Right atrium auricular region (tissue), 2 donors: Measurements from ENCODE around the gene ZNF189. TPM values are rescaled to one million over a fixed set of nuclear protein-coding genes. Genes with fewer than 3 reads are reported as not detected.
A peak's percentile ranks its signal among the peaks of the same experiment; 100 is the strongest.

ENCODE experiments used
- DNase-seq: peaks from one replicate; pipeline ENCODE4 v3.0.0-alpha.2; 2019; ENCODE audit warnings: low spot score
- H3K27ac ChIP-seq, 2 donors: fragments of 200-600 bp; sonication (generic); 1 replicate in 1 of 2; 2 replicates in 1 of 2; pipeline ENCODE4 v1.5.1; 2016 to 2019
- H3K27me3 ChIP-seq, 2 donors: fragments of 200-600 bp; sonication (generic); one replicate each; pipeline versions ENCODE4 v1.5.1 to v1.6.0; 2017 to 2019
- H3K36me3 ChIP-seq: fragments of 200-600 bp; sonication (generic); one replicate; pipeline ENCODE4 v1.5.1; 2016
- H3K4me1 ChIP-seq, 2 donors: fragments of 200-600 bp; sonication (generic); one replicate each; pipeline versions ENCODE4 v1.5.1 to v1.6.0; 2017 to 2019
- H3K4me3 ChIP-seq, 2 donors: fragments of 200-600 bp; sonication (generic); 1 replicate in 1 of 2; 2 replicates in 1 of 2; pipeline ENCODE4 v1.5.1; 2017 to 2019; ENCODE audit warnings: mild to moderate bottlenecking in 1 of 2, moderate library complexity in 1 of 2
- H3K9me3 ChIP-seq, 2 donors: fragments of 200-600 bp; sonication (generic); one replicate each; pipeline ENCODE4 v1.5.1; 2019
- total RNA-seq, 2 donors: library from RNA; depleted of rRNA; stranded (reverse); fragments of >200 nt; gene quantifications; one replicate each; pipeline ENCODE4 v1.1.0, GENCODE V29; 2016
- TF ChIP-seq, protein P1 (sequence below), 2 donors: fragments of 200-600 bp; sonication (generic); IDR thresholded peaks; one replicate each; pipeline ENCODE4 v1.5.1; 2019; ENCODE audit warnings: antibody characterized with exemption in 2 of 2

ZNF189 gene
- total RNA-seq, 2 donors from 2014 or later: 20.2 to 22.1 TPM

DNA sequence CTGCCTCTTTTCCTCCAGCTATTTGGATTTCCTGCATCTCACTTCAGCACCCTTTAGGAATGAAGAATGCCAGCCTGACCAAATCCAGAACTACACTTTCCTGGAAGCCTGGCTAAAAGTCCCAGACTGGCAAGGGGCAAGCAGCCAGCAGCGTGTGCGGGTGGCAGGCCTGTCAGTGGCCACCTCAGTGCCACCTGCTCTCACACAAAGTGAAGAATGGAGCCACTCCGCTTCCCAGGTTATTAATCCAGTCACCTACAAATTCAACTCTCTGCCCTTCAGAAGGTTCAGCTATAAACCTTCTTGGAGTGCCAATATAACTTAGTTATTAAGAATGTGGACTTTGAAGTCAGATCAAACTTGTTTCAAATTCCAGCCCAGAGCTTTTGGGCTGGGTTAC, 43.7 kb downstream of the ZNF189 start:
- no peak for DNase-seq
- no peak overlapping the region for H3K4me3 ChIP-seq
- H3K27ac ChIP-seq: peak overlapping the region; percentile 72 to 78
- H3K9me3 ChIP-seq: no peaks in the 10 kb centered on the region
- peaks cover 0 to 8% of the 10 kb centered on the region in 2 donors for H3K4me1 ChIP-seq
- H3K27me3 ChIP-seq: no peaks in the 10 kb centered on the region
- TF ChIP-seq, protein P1, sequence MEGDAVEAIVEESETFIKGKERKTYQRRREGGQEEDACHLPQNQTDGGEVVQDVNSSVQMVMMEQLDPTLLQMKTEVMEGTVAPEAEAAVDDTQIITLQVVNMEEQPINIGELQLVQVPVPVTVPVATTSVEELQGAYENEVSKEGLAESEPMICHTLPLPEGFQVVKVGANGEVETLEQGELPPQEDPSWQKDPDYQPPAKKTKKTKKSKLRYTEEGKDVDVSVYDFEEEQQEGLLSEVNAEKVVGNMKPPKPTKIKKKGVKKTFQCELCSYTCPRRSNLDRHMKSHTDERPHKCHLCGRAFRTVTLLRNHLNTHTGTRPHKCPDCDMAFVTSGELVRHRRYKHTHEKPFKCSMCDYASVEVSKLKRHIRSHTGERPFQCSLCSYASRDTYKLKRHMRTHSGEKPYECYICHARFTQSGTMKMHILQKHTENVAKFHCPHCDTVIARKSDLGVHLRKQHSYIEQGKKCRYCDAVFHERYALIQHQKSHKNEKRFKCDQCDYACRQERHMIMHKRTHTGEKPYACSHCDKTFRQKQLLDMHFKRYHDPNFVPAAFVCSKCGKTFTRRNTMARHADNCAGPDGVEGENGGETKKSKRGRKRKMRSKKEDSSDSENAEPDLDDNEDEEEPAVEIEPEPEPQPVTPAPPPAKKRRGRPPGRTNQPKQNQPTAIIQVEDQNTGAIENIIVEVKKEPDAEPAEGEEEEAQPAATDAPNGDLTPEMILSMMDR (IDR thresholded peaks at IDR 0.05): no peak
- no peaks in the 10 kb centered on the region for H3K36me3 ChIP-seq

- TF ChIP-seq, protein P1 (IDR thresholded peaks at IDR 0.05): no peak
- H3K27me3 ChIP-seq: no peaks in the 10 kb centered on the region
- H3K4me1 ChIP-seq: peaks cover 0 to 8% of the 10 kb centered on the region in 2 donors
Observed at GRCh38 chr9:101442736-101443135, 44.1 kb downstream of the ZNF189 start.

GRCh38 chr9:101443364-101443771, 44.7 kb downstream of the ZNF189 start:
- no peaks in the 10 kb centered on the region for H3K27me3 ChIP-seq
- H3K4me1 ChIP-seq: peaks cover 0 to 9% of the 10 kb centered on the region in 2 donors
- TF ChIP-seq, protein P1 (IDR thresholded peaks at IDR 0.05): no peak
- peak; percentile 70 for DNase-seq
- H3K4me3 ChIP-seq: no peak overlapping the region
- H3K36me3 ChIP-seq: no peaks in the 10 kb centered on the region
- H3K27ac ChIP-seq: peak overlapping the region; percentile 72 to 78
- no peaks in the 10 kb centered on the region for H3K9me3 ChIP-seq

More at GRCh38 chr9:101442736-101443135, 44.1 kb downstream of the ZNF189 start:
- Histone ChIP-seq H3K9me3 (no peaks in the 10 kb centered on the region), H3K36me3 (no peaks in the 10 kb centered on the region), H3K4me3 (no peak overlapping the region), H3K27ac (peak overlapping the region; percentile 72 to 78)
- DNase-seq: no peak

DNA sequence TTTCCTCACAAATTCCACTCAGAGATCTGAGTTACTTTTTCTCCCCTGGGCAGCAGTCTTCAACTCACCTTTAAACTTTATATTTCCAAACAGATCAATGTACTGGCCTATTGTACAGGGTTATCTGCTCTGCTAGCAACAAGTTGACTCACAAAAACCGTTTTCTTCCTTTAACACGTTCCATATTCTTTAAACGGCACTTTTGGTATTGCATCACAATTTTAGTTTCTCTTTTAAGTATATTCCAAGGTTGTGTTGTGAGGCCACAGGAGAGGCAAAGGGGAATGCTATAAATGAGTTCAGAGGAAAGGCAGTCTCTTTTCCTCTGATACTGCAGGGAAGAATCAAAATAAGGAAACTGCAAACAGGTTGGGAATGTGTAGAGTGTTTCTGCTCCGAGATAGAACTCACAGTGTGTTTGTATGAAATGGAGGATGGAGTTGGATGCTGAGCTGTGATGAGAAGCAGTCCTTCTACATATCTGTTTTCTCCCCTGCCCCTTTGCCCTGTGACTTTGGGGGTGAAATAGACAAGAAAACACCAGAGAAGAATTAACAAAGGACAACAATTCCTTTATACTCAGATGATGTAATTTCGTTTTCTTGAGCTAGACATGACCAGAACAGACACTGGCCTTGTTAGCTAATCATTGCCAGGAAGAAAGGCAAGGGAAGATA, 46.8 kb downstream of the ZNF189 start:
- Histone ChIP-seq H3K27ac (peak overlapping the region in 1 of 2 donors; percentile 78), H3K27me3 (no peaks in the 10 kb centered on the region), H3K4me3 (no peak overlapping the region), H3K36me3 (no peaks in the 10 kb centered on the region), H3K9me3 (no peaks in the 10 kb centered on the region), H3K4me1 (peaks cover 0 to 15% of the 10 kb centered on the region in 2 donors)
- DNase-seq: no peak
- TF ChIP-seq, protein P1 (IDR thresholded peaks at IDR 0.05): no peak

DNA sequence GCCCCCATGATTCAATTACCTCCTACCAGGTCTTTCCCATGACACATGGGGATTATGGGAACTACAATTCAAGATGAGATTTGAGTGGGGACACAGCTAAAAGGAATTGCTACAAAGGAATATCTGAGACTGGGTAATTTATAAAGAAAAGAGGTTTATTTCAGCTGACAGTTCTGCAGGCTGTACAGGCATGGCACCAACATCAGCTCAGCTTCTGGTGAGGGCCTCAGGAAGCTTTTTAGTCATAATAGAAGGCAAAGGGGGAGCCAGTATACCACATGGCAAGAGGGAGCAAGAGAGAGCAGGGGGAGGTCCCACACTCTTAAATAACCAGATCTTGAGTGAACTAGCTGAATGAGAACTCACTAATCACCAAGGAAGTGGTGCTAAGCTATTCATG, 48.1 kb downstream of the ZNF189 start:
- Histone ChIP-seq H3K4me3 (no peak overlapping the region), H3K27me3 (no peaks in the 10 kb centered on the region), H3K9me3 (no peaks in the 10 kb centered on the region), H3K36me3 (no peaks in the 10 kb centered on the region), H3K27ac (no peak overlapping the region), H3K4me1 (peaks cover 0 to 15% of the 10 kb centered on the region in 2 donors)
- DNase-seq: no peak
- TF ChIP-seq, protein P1 (IDR thresholded peaks at IDR 0.05): no peak

- peak overlapping the region; percentile 43 to 63 for H3K4me3 ChIP-seq
- TF ChIP-seq, protein P1 (IDR thresholded peaks at IDR 0.05): no peak
- H3K4me1 ChIP-seq: peaks cover 0 to 12% of the 10 kb centered on the region in 2 donors
- H3K36me3 ChIP-seq: no peaks in the 10 kb centered on the region
- no peaks in the 10 kb centered on the region for H3K9me3 ChIP-seq
- no peak for DNase-seq
- peak overlapping the region; percentile 70 to 85 for H3K27ac ChIP-seq
- H3K27me3 ChIP-seq: no peaks in the 10 kb centered on the region
Observed at GRCh38 chr9:101448680-101449070, 50.0 kb downstream of the ZNF189 start.
